ENCODE data around the gene CLMN. TPM values are rescaled to one million over a fixed set of nuclear protein-coding genes. Genes with fewer than 3 reads are reported as not detected.

Gene CLMN
- total RNA-seq, 2 donors from 2014 or later: 24.6 to 39.3 TPM

DNA sequence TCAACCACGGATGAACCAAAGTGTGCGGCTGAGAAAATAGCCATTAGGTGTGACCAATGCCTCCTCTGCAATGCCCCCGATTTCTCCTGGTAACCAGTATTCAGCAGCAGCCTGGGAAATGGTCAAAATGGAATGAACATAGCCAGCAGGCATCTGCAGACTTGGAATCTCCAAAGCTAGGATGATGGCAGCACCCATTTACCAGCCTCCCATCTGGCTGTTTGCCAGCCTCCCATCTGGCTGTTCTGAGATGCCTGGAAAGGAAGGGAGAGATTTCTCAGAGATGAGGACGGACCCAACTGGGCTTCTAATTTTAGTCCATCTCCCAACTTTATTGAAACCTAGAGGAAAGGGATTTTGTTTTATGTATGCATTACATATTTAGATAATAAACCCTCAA, 16.2 kb downstream of the CLMN start:
- Histone ChIP-seq H3K4me3 (no peak overlapping the region), H3K27me3 (replicated peaks; ENCODE audit: insufficient read depth) (no peaks in the 10 kb centered on the region), H3K27ac (no peak overlapping the region), H3K9me3 (no peaks in the 10 kb centered on the region), H3K4me1 (replicated peaks) (no peaks in the 10 kb centered on the region), H3K36me3 (no peaks in the 10 kb centered on the region)
- DNase-seq (ENCODE audit: low spot score): no peak
- 75% methylated on average over 4 of the region's 4 CpGs for WGBS
- TF ChIP-seq POLR2AphosphoS5 (IDR thresholded peaks at IDR 0.05) (no peak), POLR2A (IDR thresholded peaks at IDR 0.05) (no peak)
- TF ChIP-seq, protein P1, sequence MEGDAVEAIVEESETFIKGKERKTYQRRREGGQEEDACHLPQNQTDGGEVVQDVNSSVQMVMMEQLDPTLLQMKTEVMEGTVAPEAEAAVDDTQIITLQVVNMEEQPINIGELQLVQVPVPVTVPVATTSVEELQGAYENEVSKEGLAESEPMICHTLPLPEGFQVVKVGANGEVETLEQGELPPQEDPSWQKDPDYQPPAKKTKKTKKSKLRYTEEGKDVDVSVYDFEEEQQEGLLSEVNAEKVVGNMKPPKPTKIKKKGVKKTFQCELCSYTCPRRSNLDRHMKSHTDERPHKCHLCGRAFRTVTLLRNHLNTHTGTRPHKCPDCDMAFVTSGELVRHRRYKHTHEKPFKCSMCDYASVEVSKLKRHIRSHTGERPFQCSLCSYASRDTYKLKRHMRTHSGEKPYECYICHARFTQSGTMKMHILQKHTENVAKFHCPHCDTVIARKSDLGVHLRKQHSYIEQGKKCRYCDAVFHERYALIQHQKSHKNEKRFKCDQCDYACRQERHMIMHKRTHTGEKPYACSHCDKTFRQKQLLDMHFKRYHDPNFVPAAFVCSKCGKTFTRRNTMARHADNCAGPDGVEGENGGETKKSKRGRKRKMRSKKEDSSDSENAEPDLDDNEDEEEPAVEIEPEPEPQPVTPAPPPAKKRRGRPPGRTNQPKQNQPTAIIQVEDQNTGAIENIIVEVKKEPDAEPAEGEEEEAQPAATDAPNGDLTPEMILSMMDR (IDR thresholded peaks at IDR 0.05): no peak
- intact Hi-C loops (cut with DNase I): no loop called here

DNA sequence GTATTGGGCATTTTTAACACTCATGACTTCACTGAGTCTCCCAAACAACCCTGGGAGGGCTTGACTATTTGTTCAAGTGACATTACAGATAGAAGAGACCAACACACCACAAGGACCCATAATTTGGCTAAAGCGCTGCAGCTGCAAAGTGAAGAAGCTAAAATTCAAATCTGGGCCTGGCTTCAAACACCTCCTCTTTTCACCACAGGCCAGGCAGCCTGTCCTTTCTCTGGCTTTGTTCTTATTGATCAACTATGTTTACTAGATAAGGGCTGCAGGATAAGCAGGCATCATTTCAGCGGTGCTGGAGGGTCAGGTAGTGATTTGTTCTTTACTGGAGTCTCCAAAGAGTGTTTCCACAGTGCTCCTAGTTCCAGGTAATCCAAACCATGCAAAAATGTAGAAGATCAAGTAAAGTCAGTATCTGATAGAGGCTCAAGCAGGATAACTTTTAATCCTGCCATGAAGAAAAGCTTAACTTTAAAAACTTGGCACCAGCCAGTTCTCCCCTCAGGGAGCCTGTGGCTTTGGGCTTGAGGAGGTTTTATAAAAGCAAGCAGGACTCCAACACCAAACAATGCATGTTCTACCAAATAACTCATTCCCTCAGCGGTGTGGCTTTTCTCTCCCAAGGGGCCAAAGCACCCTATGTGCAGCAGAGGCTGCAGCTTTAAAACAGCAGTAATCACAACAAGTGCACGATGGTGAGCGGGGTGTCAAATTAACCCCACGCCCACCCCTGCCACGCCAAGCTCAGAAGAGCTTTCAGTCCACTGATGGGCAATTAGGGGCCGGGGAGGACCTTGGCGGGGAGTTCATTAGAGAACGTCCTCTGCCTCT, 16.8 kb downstream of the CLMN start:
- H3K36me3 ChIP-seq: no peaks in the 10 kb centered on the region
- TF ChIP-seq, protein P1 (IDR thresholded peaks at IDR 0.05): no peak
- no peak for TF ChIP-seq POLR2A (IDR thresholded peaks at IDR 0.05)
- no peak for TF ChIP-seq POLR2AphosphoS5 (IDR thresholded peaks at IDR 0.05)
- H3K27me3 ChIP-seq (replicated peaks; ENCODE audit: insufficient read depth): no peaks in the 10 kb centered on the region
- H3K4me3 ChIP-seq: no peak overlapping the region
- no peak for DNase-seq (ENCODE audit: low spot score)
- no peaks in the 10 kb centered on the region for H3K9me3 ChIP-seq
- 71% methylated on average over 10 of the region's 10 CpGs for WGBS
- intact Hi-C loops (cut with DNase I): no loop called here
- no peak overlapping the region for H3K27ac ChIP-seq
- no peaks in the 10 kb centered on the region for H3K4me1 ChIP-seq (replicated peaks)

DNA sequence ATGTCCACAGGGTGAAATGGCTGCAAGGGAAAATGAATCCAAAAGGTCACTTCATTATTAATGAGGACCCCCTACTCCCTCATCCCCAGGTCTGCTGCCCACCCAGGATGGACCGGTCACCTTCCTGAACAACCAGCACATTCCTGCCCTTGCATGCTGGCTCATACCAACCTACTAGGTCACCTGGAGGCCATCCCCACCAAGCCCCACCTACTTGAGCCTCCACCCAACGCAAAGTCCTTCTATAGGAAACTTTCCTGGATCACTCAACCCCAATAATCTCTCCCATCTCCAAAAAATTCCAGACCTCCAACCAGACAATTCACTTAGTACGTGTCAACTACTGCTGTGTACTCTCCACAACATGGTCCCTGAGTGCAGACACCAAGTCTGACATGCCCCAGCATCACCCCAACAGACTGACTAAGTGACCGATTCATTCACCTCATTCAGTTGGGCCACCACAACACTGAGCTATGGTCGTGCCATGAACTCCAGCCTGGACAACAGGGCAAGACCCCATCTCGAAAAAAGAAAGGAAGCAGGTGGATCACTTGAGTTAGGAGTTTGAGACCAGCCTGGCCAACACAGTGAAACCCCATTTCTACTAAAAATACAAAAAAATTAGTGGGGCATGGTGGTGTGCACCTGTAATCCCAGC, 18.1 kb downstream of the CLMN start:
- 96% methylated on average over 6 of the region's 6 CpGs for whole genome bisulfite sequencing
- intact Hi-C loops (cut with DNase I): no loop called here
- TF ChIP-seq POLR2A (IDR thresholded peaks at IDR 0.05): no peak
- TF ChIP-seq, protein P1 (IDR thresholded peaks at IDR 0.05): no peak
- TF ChIP-seq POLR2AphosphoS5 (IDR thresholded peaks at IDR 0.05): no peak
- H3K4me1 ChIP-seq (replicated peaks): no peaks in the 10 kb centered on the region
- H3K27ac ChIP-seq: no peak overlapping the region
- no peaks in the 10 kb centered on the region for H3K9me3 ChIP-seq
- no peak for DNase-seq (ENCODE audit: low spot score)
- H3K27me3 ChIP-seq (replicated peaks; ENCODE audit: insufficient read depth): no peaks in the 10 kb centered on the region
- H3K4me3 ChIP-seq: no peak overlapping the region
- no peaks in the 10 kb centered on the region for H3K36me3 ChIP-seq

DNA sequence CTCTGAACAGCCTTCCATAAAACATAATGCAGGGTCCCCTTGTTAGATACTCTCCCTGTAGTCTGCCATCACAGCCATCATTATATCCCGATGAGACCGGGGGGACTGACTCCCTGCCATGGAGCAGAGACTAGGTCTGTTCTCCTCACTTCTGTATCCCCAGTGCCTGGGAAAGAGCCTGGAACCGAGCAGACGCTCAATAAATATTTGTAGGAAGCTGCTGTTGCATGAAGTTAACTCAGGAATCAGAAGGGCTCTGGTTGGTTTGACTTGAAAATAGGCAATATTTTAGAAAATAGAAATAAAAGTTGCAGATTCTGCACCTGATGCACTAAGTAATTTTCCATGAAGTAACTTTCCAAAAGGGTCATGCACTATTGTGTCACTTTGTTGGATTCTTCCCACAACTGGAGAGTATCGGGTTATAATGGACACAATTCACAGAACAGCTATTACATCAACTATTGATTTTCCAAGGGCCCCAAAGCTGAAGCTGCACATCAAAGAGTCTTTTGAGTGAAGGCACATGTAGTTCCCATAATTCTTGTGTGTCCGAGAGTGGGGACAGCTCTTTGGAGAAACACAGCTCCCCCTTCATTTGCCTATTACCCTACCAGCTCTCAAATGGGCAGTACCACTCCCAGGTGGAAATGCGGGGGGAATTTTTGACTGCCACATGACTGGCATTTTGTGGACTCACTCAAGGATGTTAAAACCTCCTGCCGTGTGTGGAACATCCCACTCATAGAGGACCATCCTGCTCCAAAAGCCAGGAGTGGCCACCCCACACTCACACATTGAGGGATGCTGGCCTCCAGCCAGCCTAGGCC, 18.8 kb downstream of the CLMN start:
- 73% methylated on average over 8 of the region's 8 CpGs for WGBS
- no peak for DNase-seq (ENCODE audit: low spot score)

More for the DNA sequence above, 18.8 kb downstream of the CLMN start:
- no peaks in the 10 kb centered on the region for H3K27me3 ChIP-seq (replicated peaks; ENCODE audit: insufficient read depth)
- intact Hi-C loops (cut with DNase I): no loop called here
- no peaks in the 10 kb centered on the region for H3K36me3 ChIP-seq
- no peaks in the 10 kb centered on the region for H3K9me3 ChIP-seq
- TF ChIP-seq POLR2A (IDR thresholded peaks at IDR 0.05): no peak
- no peak for TF ChIP-seq POLR2AphosphoS5 (IDR thresholded peaks at IDR 0.05)
- TF ChIP-seq, protein P1 (IDR thresholded peaks at IDR 0.05): no peak
- H3K4me1 ChIP-seq (replicated peaks): no peaks in the 10 kb centered on the region
- no peak overlapping the region for H3K4me3 ChIP-seq
- H3K27ac ChIP-seq: no peak overlapping the region

Measured in prostate gland (tissue), 2 donors.